Epidermal melanocyte (primary cell): ENCODE measurements around the gene PIGU.
"Not testable (repeated sequence)": the region's sequence is repeated elsewhere in the genome, so short reads cannot be mapped to it uniquely, and the experiment has no call there.

Experiments
- DNase-seq: peaks from one replicate; pipeline ENCODE4 v3.0.0; 2011; ENCODE audit warnings: low spot score; ENCODE audit not compliant: insufficient read length

Gene PIGU

GRCh38 chr20:34515484-34516246 lies 161.2 kb downstream of the PIGU start:
- no peak for DNase-seq

- no peak for DNase-seq
These were observed 161.9 kb downstream of the PIGU start for GRCh38 chr20:34514897-34515483.

DNA sequence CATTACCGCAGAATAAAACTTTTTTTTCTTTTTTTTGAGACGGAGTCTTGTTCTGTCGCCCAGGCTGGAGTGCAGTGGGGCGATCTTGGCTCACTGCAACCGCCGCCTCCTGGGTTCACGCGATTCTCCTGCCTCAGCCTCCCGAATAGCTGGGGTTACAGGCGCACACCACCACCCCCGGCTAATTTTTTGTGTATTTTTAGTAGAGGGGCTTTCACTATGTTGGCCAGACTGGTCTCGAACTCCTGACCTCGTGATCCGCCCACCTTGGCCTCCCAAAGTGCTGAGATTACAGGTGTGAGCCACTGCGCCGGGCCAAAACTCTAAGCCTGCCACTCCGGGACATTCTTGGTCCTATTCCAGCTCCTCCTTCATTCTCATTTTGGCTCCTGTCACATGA lies 162.9 kb downstream of the PIGU start:
- DNase-seq: not testable (repeated sequence)

GRCh38 chr20:34512955-34513419 lies 163.9 kb downstream of the PIGU start:
- no peak for DNase-seq

GRCh38 chr20:34512266-34512954 lies 164.5 kb downstream of the PIGU start:
- DNase-seq: no peak

DNA sequence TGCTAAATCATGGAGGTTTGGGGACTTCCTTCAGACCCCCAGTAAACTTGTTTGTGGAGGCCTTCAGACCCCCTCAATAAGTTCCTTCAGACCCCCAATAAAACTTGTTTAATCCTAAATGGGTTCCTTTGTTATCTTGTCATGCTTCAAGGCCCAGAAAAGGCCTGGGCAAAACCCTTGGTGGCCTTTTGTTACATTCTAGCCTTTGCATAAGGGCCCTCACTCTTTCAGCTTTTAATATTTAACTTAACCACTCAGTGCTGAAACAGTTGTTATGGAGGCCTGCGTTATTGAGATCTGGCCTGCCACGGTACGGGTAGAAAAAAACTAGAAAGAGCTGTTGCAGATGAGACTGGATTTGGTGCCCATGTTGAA lies 165.0 kb downstream of the PIGU start:
- DNase-seq: no peak

DNA sequence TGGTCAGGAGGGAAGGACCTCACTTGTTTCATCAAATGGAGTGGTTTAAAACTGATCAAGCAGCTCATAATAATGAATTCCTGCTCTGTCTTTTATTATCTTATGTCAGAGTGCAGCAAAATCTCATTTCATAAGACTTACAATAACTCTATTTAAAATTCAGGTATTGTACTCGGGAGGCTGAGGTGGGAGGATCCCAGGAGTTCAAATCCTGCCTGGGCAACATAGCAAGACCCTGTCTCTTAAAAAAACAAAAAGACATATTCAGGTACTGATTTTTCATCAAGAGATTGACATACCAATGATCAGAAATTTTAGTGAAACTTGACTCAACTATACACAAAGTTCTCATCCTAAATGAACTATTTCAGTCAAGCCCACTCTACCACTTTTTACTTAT lies 166.3 kb downstream of the PIGU start:
- no peak for DNase-seq
